Epithelial cell of prostate (primary cell): Measurements from ENCODE around the gene E2F7.

Source experiments
- DNase-seq: peaks from one replicate; pipeline ENCODE4 v3.0.0-alpha.2; 2011; ENCODE audit warnings: low read depth, low spot score
- H3K27ac ChIP-seq: fragments of 450-650 bp; 2 replicates; pipeline ENCODE4 v1.5.1; 2017; ENCODE audit warnings: mild to moderate bottlenecking

The E2F7 gene

DNA sequence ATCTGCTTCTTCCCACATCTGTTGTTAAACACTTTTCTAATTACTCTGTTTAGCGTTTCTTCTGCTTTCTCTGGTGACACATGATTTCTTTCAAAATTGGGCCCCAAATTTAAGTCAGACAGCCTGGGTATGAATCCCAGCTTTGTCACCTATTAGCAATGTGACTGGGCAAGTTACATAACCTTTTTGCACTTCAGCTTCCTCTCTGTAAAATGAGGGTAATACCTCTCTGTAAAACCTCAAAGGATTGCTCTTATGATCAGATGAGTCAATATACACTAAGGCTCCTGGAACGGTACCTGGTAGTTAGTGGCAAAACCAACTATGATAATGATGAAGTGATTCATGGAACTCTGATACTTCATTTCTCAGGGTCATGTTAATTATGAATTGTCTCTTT lies 33.0 kb downstream of the E2F7 start:
- peak; percentile 91 for DNase-seq
- H3K27ac ChIP-seq: peak overlapping the region; percentile 94

DNA sequence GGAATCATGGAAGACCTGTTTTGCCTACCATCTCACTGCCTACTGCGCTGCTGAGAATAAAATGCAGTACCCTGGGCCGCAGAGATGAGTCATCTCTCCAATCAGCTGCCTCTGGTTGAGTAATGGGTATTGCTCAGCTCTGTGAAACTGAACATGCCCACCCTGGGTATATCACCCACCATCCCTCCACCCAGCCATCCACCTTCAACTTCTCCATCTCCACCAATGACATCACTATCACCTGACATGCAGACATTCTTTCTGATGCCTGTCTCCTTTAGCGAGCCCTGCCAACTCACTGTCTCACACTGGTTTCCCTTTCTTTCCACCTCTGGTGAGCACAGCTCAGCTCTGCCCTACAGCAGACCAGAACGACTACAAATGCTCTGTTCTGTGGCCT lies 33.6 kb downstream of the E2F7 start:
- H3K27ac ChIP-seq: peak overlapping the region; percentile 94
- DNase-seq: peak; percentile 29

- H3K27ac ChIP-seq: no peak overlapping the region
- DNase-seq: no peak
Measured at GRCh38 chr12:77025782-77026314, 39.5 kb downstream of the E2F7 start.

GRCh38 chr12:77023501-77023900 lies 41.9 kb downstream of the E2F7 start:
- H3K27ac ChIP-seq: no peak overlapping the region
- DNase-seq: no peak

- no peak for DNase-seq
Measured at GRCh38 chr12:77019920-77020319, 45.4 kb downstream of the E2F7 start.

DNA sequence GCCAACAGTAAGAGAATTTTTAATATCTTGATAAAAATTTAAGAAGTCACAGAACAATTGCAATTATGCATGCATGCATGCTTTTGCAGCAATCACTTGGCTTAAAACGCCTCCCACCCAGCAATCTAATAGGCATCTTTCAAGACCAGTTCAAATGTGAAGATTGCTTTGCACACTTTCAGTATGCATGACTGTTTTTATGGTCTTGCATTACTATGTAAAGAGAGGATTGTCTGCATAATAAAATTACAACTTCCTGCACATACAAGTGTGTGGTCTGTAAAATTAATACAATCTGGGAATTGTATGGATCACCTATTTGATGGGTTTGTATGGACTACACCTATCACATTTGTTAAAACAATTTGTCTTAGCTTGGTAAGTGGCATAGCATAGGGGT lies 48.8 kb downstream of the E2F7 start:
- H3K27ac ChIP-seq: no peak overlapping the region
- DNase-seq: no peak

More at GRCh38 chr12:77019920-77020319, 45.4 kb downstream of the E2F7 start:
- H3K27ac ChIP-seq: no peak overlapping the region

- H3K27ac ChIP-seq: no peak overlapping the region
- DNase-seq: no peak
Measured at GRCh38 chr12:77013091-77013490, 52.3 kb downstream of the E2F7 start.

DNA sequence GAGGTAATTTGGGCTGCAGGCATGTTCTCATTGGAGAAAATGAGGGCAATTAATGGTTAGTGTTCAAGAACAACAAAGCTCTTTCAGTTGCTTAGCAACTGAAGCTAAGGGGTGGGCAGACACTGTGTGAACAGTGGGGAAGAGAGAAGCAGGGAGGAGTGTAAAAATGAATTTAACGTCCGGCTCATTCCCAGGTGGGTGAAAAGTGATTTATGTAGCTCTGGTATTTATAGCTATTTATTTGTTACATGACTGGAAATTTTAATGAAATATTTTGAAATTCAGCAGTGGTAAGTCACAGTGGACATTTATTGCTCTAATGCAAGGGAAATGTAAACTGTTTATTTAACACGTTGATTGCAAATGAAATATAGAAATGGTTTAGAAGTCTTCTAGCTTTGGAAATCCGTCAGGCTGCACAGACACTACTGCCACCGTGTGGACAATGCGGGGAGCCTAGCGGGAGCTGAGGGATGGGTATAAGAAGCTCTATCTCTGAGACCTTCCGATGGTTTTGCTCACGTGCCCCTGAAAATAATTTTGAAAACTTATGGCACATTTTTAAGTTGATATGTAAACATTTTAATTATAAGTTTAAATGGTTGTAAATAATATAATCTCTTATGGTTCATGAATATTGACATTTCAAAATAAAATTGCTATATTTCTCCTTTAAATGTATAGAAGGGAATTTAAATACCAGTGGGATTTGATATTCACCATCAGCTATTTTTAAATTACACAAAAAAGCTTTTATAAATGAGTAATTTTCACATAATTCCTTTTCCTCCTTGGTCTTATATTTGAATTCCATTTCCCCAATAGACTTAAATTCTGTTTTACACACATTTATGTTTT lies 54.4 kb downstream of the E2F7 start:
- no peak overlapping the region for H3K27ac ChIP-seq
- no peak for DNase-seq

GRCh38 chr12:77007476-77007875 lies 57.9 kb downstream of the E2F7 start:
- DNase-seq: no peak

DNA sequence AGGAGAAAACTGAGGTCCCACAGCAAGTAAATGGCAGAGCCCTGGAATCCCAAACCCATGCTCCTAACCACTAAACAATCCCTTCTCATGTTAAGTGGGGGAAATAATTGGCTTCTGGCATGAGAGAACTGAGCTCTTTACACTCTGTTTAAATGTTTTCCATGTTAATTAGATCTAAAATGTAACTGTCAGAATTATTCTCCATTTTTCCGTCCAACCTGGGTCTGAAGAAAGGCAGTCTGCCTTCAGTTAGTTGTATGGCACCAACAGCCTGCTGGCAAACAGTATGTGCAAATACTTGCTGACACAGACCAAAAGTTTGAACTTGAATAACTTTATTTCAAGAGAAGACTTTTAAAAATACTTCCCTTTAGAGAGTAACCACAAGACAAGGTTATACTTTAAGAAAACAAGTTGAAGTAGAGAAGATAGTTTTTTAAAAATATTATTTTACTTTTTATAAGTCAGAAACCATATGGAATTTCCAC lies 59.7 kb downstream of the E2F7 start:
- no peak overlapping the region for H3K27ac ChIP-seq
- DNase-seq: no peak

More at GRCh38 chr12:77007476-77007875, 57.9 kb downstream of the E2F7 start:
- H3K27ac ChIP-seq: no peak overlapping the region

DNA sequence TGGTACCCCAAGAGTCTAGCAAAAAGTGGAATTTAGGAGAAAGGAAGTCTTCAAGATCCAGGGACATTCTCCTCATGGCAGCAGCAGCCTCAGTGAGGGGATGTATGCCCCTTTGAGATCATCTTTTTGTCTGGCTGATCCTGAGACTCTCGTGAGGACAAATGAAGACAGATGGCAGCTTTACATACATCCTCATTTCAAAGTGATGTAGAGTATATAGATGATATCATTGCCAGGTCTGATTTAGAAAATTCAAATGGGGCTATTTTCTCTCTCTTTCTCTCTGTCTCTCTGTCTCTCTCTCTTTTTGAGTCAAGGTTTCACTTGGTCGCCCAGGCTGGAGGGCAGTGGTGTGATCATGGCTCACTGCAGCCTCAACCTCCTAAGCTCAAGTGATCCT lies 61.5 kb downstream of the E2F7 start:
- no peak overlapping the region for H3K27ac ChIP-seq
- DNase-seq: no peak

- H3K27ac ChIP-seq: no peak overlapping the region
- no peak for DNase-seq
Measured at GRCh38 chr12:77003246-77003645, 62.1 kb downstream of the E2F7 start.

DNA sequence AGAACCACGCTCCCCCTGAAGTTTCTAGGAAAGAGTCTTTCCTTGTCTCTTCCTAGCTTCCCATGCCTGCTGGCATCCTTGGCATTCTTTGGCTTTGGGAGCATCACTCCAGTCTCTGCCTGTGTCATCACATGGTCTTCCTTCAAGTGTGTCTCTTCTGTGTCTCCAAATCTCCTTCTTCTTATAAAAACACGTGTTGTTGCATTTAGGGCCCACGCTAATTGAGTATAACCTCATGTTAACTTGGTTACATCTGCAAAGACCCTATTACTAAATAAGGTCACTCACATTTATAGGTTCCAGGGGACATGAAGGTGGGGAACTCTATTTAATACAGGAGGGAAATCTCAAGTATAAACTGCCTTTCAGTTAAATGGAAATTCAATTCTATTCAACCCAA lies 63.0 kb downstream of the E2F7 start:
- H3K27ac ChIP-seq: no peak overlapping the region
- DNase-seq: no peak

DNA sequence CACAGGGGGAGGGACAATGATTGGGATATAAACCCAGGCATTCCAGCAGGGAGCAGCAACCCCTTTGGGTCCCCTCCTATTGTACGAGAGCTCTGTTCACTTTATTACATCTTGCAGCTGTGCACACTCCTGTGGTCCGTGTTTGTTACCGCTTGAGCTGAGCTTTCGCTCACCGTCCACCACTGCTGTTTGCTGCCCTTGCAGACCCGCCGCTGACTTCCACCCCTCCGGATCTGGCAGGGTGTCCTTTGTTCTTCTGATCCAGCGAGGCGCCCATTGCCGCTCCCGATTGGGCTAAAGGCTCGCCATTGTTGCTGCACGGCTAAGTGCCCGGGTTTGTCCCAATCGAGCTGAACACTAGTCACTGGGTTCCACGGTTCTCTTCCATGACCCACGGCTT lies 64.1 kb downstream of the E2F7 start:
- H3K27ac ChIP-seq: no peak overlapping the region
- no peak for DNase-seq

DNA sequence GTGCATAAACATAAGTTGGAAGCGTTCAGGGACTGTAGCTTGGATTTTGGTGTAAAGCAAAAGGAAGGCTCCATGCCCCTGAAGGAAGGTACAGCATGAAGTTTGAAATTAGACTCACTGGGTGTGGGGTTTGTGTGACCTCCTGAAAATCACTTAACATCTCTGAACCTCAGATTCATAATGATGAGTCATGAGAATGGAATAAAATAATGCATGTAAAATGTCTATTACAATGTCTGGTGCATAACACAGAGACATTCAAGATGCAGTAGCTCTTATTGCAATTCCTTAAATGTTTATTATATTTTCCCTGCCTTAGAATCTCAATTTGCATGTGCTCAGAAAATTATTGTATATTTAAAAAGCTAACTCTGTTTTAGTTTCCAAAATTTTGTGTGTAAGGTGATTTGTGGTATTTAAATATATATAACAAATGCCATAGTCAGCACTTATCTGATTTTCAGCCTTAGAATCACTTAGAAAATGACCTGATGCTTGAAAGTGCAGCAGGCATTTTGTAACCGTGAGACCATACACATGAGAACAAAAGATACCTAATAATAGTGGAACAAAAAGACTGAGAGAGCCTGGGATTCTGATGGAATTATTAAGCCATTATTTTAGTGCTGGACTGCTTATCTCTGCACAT lies 66.3 kb downstream of the E2F7 start:
- no peak overlapping the region for H3K27ac ChIP-seq
- no peak for DNase-seq

GRCh38 chr12:76998386-76998785 lies 67.0 kb downstream of the E2F7 start:
- H3K27ac ChIP-seq: no peak overlapping the region
- DNase-seq: no peak

GRCh38 chr12:76997011-76997780 lies 68.2 kb downstream of the E2F7 start:
- DNase-seq: no peak
- no peak overlapping the region for H3K27ac ChIP-seq

- no peak for DNase-seq
- H3K27ac ChIP-seq: no peak overlapping the region
Measured at GRCh38 chr12:76990716-76991115, 74.7 kb downstream of the E2F7 start.

GRCh38 chr12:76984566-76984965 lies 80.8 kb downstream of the E2F7 start:
- no peak overlapping the region for H3K27ac ChIP-seq
- DNase-seq: no peak

- no peak overlapping the region for H3K27ac ChIP-seq
- no peak for DNase-seq
Measured at GRCh38 chr12:76983420-76983819, 81.9 kb downstream of the E2F7 start.

DNA sequence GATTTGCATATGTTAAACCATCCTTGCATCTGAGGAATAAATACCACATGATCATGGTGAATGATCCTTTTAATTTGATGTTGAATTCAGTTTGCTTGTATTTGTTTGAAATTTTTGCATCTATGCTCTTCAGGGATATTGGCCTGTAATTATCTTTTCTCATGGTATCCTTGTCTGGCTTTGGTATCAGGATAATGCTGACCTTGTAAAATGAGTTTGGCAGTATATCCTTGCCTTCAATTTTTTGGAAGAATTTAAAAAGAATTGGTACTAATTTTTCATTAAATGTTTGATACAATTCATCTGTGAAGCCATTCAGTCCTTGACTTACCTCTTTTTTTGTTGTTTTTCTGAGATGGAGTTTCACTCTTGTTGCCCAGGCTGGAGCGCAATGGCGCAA lies 85.2 kb downstream of the E2F7 start:
- H3K27ac ChIP-seq: no peak overlapping the region
- no peak for DNase-seq
